H54 (cell line): Measurements from ENCODE around the gene PASK.
"Not testable (repeated sequence)": the region's sequence is repeated elsewhere in the genome, so short reads cannot be mapped to it uniquely, and the experiment has no call there.

Experiments
- DNase-seq: peaks from one replicate; pipeline ENCODE4 v3.0.0; 2011; ENCODE audit warnings: low spot score, mixed read lengths; ENCODE audit not compliant: insufficient read length
- FAIRE-seq: peaks from 3 replicates; lab custom pipeline; 2011; peaks lifted over from hg19 to GRCh38; lab: Jason Lieb, UNC
- POLR2A ChIP-seq: IDR thresholded peaks from 2 replicates; pipeline ENCODE4 v1.6.1; 2011; ENCODE audit warnings: low read depth, mild to moderate bottlenecking, low read length

PASK gene

DNA sequence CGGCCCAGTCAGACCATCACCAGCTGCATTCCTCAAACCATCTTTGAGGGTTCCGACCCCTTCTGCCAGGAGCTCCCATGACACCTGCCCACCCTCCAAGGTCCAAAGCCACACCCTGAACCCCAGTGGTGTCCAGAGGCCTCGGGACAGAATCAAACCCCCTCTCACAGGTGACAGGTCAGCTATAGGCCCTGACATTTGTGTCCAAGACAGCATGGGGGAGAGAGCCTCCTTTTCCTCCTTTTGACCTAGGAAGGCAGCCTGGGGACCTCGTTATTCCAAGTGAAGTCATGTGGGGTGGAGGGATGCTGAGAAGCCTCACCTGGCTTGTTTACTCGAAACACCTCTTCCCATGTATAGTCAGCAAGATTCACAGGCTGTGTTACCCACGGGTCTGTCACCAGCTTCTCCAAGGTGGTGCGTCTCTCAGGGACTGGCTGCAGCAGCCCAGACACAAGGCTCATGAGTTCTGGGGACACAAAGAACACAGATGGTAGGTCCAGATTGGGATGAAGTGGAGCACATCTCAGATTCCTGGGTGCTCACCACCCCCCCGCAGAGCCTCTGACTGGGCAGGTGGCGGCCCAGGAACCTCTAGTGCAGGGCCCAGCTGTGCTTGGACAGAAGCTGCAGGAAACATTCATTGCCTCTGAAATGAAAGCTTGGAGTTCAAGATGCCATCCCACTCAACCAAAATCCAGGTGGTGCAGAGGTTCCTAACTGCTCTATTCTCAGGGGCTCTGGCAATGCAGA lies 42.1 kb downstream of the PASK start:
- FAIRE-seq (no peak), DNase-seq (no peak)
- no peak for TF ChIP-seq POLR2A

DNA sequence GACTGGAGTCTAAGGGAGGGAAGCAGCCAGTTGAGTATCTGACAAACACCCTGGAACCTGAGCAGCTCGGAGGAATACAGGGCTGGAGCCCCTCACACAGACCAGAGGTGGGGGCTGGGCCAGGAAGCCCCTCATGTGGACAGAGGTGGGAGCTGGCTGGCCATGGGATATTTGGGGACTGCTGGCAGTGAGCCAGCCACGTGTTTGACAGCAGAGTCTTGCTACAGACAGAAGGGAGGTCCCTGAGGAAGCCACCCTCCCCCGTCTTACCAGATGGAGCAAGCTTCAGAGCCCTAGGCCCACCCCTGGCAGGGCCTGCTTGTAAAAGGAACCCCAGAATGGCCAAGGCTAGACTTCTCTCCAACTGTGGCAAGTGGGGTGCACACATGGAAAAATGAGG lies 43.6 kb downstream of the PASK start:
- FAIRE-seq (no peak), DNase-seq (no peak)
- no peak for TF ChIP-seq POLR2A

DNA sequence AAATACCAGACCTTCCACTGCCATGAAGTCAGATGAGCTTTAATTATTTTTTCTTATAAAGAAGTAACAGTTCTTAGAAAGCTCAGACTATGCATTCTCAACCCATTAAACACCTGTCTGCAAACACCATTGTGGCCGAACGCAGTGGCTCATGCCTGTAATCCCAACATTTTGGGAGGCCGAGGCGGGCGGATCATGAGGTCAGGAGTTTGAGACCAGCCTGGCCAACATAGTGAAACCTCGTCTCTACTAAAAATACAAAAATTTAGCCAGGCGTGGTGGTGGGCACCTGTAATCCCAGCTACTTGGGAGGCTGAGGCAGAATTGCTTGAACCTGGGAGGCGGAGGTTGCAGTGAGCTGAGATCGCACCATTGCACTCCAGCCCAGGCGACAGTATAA lies 44.7 kb downstream of the PASK start:
- FAIRE-seq, DNase-seq: not testable (repeated sequence)

DNA sequence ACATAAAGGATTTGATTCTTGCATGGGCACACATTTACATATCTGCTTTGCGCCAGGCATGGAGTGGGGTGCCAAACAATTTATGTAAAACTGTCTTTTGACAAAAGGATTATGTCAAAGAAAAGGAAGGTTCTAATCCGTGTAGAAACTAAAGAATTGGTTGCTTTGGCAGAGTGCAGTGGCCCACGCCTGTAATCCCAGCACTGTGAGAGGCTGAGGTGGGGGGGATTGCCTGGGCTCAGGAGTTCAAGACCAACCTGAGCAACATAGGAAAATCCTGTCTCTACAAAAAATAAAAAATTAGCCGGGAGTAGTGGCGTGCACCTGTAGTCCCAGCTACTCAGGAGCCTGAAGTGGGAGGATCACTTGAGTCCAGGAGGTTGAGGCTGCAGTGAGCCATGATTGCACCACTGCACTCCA lies 46.1 kb downstream of the PASK start:
- FAIRE-seq, result no peak

DNA sequence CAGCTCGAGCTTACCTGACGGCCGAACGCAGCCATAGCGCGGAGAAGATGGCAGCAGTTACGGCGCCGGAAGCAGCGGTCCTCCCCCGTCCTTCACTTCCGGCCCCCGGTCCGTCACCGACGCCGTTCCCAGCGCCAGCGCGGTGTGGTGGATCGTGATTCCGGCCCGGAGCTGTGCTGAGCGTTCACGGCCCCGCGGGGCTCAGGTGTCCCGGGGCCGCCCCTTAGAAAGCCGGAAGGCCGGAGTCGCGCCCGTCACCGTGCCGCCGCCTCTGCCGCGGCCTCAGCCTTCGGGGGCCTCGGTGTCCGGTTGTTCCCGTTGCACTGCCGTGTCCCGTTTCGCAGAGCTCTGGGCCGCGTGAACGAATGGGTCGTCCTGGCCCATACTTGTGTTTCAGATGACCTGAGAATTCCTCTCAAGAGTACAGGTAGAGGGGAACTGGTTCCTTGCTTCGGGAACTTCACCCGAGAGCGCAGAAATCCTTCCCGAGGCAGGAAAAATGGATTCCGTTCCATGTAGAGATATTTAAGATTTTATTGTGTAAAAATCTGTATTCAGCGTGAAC lies 47.0 kb downstream of the PASK start, which contains the start of gene MTERF4:
Gene MTERF4 (minus strand): TSS at position 49 of the 565 bp plus-strand sequence. CDS start 14 bp downstream, at position 35.
- no peak for FAIRE-seq
- peak; percentile 75 for TF ChIP-seq POLR2A
- DNase-seq, result peak; percentile 85

More for the DNA sequence above, 46.1 kb downstream of the PASK start:
- TF ChIP-seq POLR2A, result no peak
- DNase-seq, result no peak

DNA sequence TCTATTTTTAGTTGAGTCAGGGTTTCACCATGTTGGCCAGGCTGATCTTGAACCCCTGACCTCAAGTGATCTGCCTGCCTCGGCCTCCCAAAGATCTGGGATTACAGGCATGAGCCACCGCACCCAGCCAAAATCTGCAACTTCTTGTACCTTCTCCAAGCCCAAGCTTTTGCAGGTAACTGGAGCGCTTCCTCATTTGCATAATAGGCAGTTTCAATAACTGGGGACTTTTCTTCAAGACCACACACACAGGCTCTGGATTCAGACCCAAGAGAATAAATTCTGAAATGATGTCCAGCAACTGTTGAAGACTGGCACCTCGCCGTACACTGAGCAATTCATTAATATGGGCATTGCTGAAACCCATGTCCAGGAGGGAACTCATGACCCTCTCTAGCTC lies 50.0 kb downstream of the PASK start:
- DNase-seq (no peak), FAIRE-seq (no peak)
- TF ChIP-seq POLR2A, result no peak

DNA sequence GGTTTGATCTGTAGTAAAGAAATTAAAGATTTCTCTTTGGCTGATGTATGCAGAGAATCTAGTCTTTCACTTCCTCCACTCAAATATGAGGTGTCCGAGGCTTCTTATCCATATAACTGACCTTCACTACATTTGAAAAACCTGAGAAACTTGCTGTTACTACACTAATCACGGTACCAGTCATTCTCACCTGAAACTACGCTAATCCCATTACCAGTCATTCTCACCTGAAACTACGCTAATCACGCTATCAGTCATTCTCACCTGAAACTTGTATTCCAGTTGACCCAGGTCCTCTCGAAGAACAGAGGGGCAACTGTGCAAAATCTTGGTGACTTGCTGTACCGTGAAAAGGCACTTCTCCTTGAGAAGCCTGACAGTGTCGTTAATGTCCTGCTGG lies 52.3 kb downstream of the PASK start:
- no peak for FAIRE-seq

DNA sequence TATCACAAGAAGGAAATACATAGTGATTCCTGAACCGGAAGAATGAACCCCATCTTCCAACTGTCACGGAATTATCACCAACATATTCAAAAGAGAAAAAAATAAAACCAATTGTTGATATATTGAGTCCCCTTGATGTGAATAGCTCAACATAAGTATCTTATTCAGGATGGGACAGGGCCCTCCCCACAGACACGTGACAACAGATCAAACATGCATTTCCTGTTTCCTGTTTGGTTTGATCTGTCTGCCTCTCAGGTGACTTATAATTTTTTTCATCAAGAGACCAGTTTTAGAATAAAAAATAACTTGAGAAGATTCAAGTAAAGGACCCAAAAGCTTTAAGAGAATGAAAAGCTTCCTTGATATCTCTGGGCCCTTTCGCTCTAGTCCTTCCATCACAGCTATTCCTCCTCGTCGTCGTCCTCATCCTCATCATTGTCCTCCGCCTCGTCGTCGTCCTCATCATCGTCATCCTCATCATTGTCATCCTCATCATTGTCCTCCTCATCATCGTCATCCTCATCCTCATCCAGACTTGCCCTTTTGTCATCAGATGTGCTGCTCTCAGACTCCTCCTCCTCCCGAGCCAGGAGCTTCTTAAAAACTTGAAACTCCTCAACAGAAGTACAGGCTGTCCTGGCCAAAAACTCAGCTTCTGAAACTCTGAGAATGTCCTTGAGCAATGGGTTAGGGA lies 53.5 kb downstream of the PASK start:
- DNase-seq (no peak), FAIRE-seq (no peak)
- no peak for TF ChIP-seq POLR2A

More for the DNA sequence above, 52.3 kb downstream of the PASK start:
- no peak for TF ChIP-seq POLR2A
- DNase-seq, result no peak

DNA sequence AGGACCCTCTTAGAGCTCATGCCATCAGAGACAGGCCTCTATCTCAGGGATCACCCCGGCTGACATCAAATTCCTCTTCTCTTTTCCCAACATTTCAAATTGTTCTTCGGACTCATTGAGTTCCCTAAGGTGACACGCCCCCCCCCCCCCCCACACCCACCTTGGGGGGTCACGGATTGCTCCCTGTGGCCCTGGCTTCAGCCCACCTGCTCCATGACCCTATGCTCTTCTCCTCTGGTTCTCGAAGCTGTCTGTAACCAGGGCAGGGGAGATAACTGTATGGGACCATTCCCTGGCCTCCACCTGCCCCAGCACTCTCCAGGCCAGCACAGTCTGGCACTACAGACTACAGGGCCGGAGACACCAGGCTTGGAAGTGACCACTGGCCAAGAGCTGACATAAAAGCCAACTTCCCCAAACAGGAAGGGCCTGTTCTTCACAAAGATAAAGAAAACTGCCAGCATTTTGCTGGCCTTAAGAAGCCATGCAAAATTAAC lies 54.3 kb downstream of the PASK start:
- FAIRE-seq (no peak), DNase-seq (no peak)
- no peak for TF ChIP-seq POLR2A

DNA sequence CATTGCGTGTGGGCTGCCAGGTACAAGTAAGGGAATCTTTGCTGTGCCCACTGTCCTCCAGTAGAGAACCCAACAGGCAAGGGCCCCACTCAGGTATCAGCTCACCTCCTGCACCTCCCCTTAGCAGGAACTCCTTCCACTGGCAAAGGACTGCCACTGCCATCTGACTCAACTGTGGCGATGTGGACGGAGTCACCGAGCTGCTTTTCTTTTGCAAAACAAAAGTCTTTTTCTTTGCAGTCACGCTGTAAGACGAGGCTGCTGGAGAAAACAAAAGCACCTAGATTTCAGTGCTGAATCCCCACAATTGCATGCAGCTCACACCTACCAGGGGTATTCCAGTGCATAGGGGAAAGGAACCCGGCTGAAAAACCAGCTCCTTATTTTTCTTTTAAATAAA lies 55.1 kb downstream of the PASK start:
- DNase-seq, result no peak
- TF ChIP-seq POLR2A, result no peak
- no peak for FAIRE-seq

DNA sequence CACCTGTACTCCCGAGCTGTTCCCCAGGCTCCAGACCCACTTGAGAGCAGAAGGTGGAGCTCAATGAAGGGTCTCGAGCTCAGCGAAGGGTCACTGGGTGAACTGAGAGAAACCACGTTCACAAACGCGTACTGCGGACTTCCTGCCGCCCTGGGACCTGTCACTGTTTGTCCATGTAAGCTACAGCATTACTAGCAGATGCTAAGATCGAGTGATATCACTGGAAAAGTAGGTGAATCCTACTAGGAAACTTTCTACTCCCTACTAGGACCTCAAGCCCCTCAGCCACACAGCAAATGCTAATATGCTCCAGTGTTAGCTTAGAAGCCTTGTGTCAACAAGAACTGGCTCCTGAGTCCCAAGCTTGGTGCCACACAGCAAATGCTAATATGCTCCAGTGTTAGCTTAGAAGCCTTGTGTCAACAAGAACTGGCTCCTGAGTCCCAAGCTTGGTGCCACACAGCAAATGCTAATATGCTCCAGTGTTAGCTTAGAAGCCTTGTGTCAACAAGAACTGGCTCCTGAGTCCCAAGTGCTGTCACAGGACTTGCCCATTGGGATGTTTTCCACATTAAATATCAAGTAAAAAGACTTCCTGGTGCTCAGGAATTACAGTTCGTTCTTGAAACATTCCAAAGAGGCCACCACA lies 56.0 kb downstream of the PASK start:
- not testable (repeated sequence) for DNase-seq, FAIRE-seq

DNA sequence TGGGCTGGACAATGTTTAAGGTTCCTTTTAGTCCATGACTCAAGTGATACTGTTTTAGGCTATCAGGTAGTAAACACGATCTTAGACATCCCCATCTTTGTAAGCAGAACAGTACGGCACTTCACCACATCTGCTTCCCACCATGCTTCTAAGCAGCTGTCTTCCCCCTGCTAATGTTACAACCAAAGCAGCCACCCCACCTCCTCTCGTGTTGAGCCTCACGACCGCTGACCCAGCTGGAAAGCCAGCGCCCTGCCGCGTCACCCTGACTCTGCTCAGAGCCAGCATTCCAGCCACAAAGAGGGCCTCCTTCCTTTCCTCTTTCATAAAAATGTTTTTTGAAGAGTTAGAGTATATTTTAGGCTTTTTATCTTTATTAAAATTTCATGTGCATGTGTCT lies 56.6 kb downstream of the PASK start:
- TF ChIP-seq POLR2A, result no peak
- FAIRE-seq (no peak), DNase-seq (no peak)

DNA sequence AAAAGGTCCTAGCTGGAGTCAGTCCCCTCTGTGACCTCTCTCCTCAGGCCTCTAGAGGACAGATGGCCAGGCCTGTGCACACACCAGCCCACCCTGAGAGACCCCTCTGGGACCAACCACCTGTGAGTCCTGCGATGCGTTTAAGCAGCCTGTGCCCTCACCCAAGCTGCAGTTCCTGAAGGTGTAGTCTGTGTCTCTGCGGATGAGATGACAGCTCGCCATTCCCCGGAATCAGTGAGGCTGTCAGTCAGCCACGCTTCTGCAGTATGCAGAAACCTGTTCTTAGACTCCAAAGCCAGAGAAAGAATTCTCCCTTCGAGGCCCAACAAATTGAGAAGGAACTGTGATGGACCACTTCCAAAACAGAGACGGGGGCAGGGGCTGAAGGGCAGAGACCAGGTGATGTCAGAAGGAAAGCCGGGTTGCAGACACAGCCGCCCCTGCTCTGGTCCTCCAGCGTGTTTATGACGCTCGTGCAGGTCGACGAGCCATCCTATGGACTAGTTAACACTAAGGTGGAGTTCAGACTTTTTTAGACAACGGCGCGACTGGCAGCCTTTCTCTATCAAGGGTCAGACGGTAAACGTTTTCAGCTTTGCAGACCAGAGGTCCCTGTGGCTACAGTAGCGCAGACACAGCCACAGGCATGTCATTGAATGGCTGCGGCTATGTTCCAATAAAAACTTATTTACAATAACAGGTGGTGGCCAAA lies 57.4 kb downstream of the PASK start:
- FAIRE-seq (no peak), DNase-seq (no peak)
- TF ChIP-seq POLR2A, result no peak
